Stimulated activated naive CD8-positive, alpha-beta T cell treated with anti-CD3 and anti-CD28 coated beads, Interleukin-15, Interleukin-2, amounts not matched to agents 100 ng/mL and 50 ng/mL, for 24 hours (primary cell): ENCODE measurements around the gene PDE4D.

Source experiments
- H3K27ac Mint-ChIP-seq: one replicate; pipeline ENCODE4 v1.8.0; 2021; ENCODE audit warnings: mild to moderate bottlenecking, mixed read lengths
- H3K27me3 Mint-ChIP-seq: one replicate; pipeline ENCODE4 v1.8.0; 2021; ENCODE audit warnings: mixed read lengths
- H3K36me3 Mint-ChIP-seq: one replicate; pipeline ENCODE4 v1.8.0; 2021; ENCODE audit warnings: low read depth, mixed read lengths
- H3K4me1 Mint-ChIP-seq: one replicate; pipeline ENCODE4 v1.8.0; 2021; ENCODE audit warnings: low read depth, mixed read lengths
- H3K4me3 Mint-ChIP-seq: one replicate; pipeline ENCODE4 v1.8.0; 2021; ENCODE audit warnings: mild to moderate bottlenecking, mixed read lengths
- H3K9me3 Mint-ChIP-seq: one replicate; pipeline ENCODE4 v1.8.0; 2021; ENCODE audit warnings: mixed read lengths

Gene PDE4D

DNA sequence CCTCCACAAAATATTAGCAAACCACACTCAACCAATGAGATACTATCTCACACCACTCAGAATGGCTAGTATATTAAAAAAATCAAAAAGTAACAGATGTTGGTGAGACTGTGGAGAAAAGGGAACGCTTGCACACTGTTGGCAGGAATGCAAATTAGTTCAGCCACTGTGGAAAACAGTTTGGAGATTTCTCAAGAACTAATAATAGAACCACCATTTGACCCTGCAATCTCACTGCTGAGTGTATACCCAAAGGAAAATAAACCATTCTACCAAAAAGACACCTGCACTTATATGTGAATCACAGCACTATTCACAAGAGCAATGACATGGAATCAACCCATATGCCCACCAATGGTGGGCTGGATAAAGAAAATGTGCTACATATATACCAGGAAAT is 393.5 kb downstream of the PDE4D start:
- no peak overlapping the region for H3K4me3 Mint-ChIP-seq
- no peak overlapping the region for H3K27ac Mint-ChIP-seq
- H3K4me1 Mint-ChIP-seq: no peaks in the 10 kb centered on the region

DNA sequence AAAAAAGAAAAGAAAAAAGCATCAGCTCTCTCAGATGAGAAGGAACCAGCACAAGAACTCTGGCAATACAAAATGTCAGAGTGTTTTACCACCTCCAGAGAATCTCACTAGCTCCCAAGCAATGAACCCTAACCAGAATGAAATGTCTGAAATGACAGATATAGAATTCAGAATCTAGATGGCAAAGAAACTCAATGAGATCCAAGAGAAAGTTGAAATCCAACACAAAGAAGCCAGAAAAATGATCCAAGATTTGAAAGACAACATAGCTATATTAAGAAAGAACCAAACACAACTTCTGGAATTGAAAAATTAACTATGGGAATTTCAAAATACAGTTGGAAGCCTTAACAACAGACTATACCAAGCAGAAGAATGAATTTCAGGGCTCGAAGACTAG is 396.3 kb downstream of the PDE4D start:
- Mint-ChIP-seq H3K9me3 (no peaks in the 10 kb centered on the region), H3K4me1 (no peaks in the 10 kb centered on the region), H3K27me3 (no peaks in the 10 kb centered on the region), H3K27ac (no peak overlapping the region), H3K36me3 (no peaks in the 10 kb centered on the region), H3K4me3 (no peak overlapping the region)

More for the DNA sequence above, 393.5 kb downstream of the PDE4D start:
- Mint-ChIP-seq H3K36me3 (no peaks in the 10 kb centered on the region), H3K9me3 (no peaks in the 10 kb centered on the region), H3K27me3 (no peaks in the 10 kb centered on the region)

DNA sequence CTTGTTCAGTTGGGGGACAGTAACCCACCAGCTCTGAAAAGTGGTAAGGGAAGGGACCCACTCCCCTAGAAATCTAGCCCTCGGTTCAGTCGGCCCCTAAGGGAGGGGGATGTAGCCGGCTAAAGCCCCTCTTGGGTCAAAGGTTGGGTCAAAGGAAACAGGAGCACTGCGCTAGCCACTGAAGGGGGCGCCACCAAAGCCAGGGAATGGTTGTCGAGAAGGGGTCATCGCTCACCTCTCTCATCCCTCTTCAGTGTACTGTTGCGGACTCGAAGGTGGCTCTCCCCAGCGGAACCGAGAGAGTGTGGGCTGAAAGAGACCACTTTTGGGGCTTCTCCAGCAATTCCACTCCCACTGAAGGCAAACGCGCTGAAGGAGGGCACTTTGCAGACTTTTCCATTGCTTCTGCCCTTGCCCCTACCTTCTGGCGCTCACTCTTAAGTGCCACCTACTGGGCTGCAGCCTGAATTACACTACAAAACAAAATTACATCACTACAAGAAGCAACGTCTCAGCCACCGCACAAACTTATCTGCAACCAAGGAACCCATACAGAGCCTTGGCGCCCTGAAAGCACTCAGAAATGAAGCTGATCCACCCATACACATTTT is 396.9 kb downstream of the PDE4D start:
- no peaks in the 10 kb centered on the region for H3K4me1 Mint-ChIP-seq
- H3K36me3 Mint-ChIP-seq: no peaks in the 10 kb centered on the region
- H3K4me3 Mint-ChIP-seq: no peak overlapping the region
- no peak overlapping the region for H3K27ac Mint-ChIP-seq
- no peaks in the 10 kb centered on the region for H3K27me3 Mint-ChIP-seq
- no peaks in the 10 kb centered on the region for H3K9me3 Mint-ChIP-seq

DNA sequence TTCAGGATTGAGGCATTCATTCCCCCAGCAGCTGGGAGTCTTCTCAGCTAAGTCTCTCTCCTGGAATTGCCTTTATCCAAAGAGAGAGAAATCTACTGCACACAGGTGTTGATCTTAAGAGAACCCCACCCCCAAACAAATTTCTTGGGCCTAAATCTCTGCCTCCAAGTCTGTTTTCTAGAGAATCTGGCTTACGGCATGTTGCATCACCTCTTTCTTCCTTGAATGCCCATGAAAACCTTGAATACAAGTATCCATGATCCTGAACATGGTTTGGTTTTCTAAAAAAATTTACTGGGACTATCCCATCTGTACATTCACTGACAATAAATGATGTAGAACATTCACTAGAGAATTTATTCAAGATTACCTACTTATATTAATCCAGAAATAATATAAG is 401.6 kb downstream of the PDE4D start:
- Mint-ChIP-seq H3K27me3 (no peaks in the 10 kb centered on the region), H3K4me1 (no peaks in the 10 kb centered on the region), H3K27ac (no peak overlapping the region), H3K9me3 (no peaks in the 10 kb centered on the region), H3K4me3 (no peak overlapping the region), H3K36me3 (no peaks in the 10 kb centered on the region)

DNA sequence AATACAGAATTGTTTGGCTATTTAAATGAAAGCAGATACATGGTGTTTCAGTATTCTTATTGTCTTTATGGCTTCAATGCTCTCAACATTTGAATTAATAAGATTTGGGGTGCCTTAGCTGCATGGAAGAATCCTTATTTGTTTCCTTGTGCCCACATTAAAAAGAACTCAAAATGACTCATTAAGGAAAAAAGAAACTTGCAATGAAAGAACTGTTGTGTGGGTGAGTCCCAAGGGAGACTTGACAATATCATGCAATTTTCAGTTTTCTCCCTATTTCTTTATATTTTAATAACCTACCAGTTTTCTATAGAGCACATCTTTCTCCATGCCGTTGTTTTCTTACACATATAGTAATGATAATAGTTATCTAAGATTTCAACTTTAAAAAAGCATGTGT is 404.0 kb downstream of the PDE4D start:
- Mint-ChIP-seq H3K4me1 (peaks cover 14% of the 10 kb centered on the region), H3K36me3 (no peaks in the 10 kb centered on the region), H3K9me3 (no peaks in the 10 kb centered on the region), H3K27me3 (no peaks in the 10 kb centered on the region), H3K27ac (no peak overlapping the region), H3K4me3 (no peak overlapping the region)

DNA sequence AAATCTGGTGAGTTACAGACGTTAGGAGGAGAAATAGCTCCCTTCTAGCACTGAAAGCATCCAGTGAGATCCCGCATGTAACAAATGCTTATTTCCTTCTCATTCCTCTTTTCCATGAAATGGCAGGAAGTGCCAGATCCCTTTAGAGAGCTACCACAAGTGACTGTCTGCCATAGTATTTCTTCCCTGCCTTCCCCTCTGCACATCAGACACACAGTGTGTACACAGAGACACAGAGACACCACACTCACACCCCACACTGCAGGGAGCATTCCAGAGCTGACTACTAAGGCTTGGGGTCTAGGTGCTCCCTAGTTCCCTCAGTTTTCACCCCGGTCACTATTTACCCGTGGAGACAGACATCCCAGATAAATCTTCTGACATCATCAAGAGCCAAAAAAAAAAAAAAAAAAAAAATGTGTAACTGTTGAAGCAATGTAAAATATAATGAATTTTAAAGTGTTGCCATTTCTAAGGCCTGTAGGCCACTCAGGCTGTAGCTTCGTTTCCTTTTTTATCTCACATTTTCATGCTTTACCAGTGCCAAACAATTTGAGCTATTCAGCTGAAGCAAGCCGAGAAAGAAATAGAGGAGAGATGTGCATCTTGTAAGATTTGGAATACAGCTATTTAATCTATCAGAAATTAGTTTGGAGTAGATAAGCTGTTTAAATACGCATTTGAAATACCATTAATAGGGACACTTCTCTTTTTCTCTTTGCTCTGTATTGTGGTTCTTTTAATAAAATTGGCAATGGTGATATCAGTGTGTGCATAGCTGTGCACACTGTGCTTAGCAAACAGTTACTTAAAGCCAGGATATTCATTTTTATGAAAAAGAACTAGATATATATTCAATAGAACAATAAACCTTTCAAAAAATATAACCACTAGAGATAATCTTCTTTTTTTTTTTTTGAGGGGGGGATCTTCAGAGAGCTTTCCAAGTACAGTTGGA is 405.5 kb downstream of the PDE4D start:
- H3K4me3 Mint-ChIP-seq: no peak overlapping the region
- no peak overlapping the region for H3K27ac Mint-ChIP-seq
- peaks cover 23% of the 10 kb centered on the region for H3K4me1 Mint-ChIP-seq
- no peaks in the 10 kb centered on the region for H3K9me3 Mint-ChIP-seq
- H3K36me3 Mint-ChIP-seq: no peaks in the 10 kb centered on the region
- no peaks in the 10 kb centered on the region for H3K27me3 Mint-ChIP-seq

DNA sequence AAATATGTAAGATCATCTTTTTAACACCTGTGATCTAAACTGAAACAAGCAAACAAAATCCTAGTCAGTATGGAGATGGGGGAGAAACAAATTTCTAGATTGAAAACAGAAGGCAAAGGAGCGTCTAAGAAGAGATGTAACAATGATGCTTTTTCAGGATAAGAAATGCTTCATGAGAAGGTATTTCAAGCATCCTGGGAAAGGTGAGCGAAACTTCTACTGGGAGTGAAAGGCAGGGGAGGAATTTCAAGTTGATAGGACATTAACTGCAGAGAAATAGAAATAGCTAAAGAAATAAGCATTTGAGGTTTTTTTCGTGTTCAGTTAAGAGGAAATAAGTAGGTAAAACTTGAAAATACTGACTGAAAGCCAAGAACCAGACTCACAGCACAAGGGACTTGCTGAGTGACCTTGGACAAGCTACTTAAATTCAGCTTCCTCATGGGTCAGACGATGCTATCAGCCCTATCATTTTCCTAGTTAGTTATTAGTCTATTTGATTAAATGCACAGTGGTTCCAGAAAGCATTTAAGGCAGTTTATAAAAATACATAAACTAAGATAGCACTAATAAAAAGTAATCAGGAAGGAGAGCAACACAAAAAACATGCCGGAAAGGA is 406.3 kb downstream of the PDE4D start:
- Mint-ChIP-seq H3K27me3 (no peaks in the 10 kb centered on the region), H3K9me3 (no peaks in the 10 kb centered on the region), H3K4me1 (peaks cover 23% of the 10 kb centered on the region), H3K36me3 (no peaks in the 10 kb centered on the region), H3K27ac (no peak overlapping the region), H3K4me3 (no peak overlapping the region)

DNA sequence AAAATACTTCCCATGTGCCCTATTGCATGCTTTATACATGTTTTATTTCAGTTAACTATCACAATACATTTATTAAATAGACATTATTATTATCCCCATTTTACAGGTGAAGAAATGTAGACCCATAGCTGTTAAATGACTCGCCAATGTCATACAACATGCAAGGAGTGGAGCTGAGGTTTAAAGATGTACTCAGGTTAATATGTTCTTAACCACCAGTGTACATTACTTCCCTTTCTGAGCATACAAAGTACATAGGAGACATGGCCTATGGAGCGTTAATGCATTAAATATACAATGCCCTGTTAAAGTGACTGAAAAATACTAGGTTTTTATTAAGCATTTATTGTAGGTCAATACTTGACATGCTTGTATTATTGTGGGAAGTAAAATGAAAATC is 407.0 kb downstream of the PDE4D start:
- H3K27me3 Mint-ChIP-seq: no peaks in the 10 kb centered on the region
- no peaks in the 10 kb centered on the region for H3K9me3 Mint-ChIP-seq
- no peaks in the 10 kb centered on the region for H3K36me3 Mint-ChIP-seq
- no peak overlapping the region for H3K27ac Mint-ChIP-seq
- H3K4me1 Mint-ChIP-seq: peaks cover 23% of the 10 kb centered on the region
- H3K4me3 Mint-ChIP-seq: no peak overlapping the region

DNA sequence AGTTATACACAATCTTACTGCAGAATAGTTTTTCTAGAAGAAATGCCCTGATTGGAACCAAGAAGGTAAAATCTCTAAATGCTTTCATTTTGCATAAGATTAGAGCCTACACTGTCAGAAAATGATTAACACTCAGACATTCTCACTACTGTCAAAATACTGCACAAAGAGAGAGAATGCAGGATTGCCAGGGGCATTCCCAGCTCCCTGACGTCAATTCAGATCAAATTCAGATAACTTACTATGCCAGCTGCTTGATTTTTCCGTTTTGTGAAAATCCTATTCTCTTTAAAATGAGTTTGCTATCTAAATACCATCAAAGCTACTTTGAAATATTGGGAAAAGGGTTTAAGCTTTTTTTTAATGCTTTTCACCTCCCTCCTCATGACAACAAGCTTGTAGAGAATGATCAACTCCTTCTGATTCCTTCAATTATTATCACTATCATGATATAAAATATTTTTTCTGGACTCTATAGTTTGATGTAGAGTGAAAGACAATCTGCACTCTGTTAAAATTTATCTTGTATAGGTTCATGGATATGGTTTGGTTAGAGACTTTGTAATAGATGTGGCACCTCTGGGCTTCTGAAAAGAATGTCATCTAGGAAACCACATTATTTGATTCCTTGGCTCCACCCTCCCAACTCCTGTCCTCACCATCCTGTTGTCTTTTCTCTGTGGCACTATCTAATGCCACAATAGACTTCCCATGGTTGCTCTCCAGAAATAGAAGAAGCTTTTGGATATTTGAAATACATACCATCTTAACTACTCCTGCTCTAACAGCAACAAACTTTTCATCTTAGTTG is 407.7 kb downstream of the PDE4D start:
- Mint-ChIP-seq H3K4me1 (peaks cover 23% of the 10 kb centered on the region), H3K36me3 (no peaks in the 10 kb centered on the region), H3K27me3 (no peaks in the 10 kb centered on the region), H3K4me3 (no peak overlapping the region), H3K9me3 (no peaks in the 10 kb centered on the region), H3K27ac (no peak overlapping the region)

DNA sequence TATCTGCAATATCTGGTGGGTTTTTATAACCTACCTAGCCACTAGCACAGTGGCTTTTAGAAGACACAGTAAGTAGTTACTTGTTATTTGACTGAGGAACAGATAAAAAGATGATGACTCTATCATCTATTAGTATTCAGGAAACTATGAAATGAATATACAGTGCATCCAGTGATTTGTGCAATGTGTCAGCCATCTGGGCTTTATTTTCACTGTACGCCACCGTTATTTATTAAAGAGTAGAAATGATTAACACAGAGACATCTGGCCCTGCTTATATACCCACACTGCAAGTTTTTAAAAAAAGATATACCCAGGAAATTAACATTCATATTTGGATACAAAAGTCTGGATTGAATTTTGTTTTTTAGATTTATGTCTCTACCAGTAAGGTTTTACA is 408.4 kb downstream of the PDE4D start:
- H3K4me3 Mint-ChIP-seq: no peak overlapping the region
- H3K9me3 Mint-ChIP-seq: no peaks in the 10 kb centered on the region
- no peaks in the 10 kb centered on the region for H3K27me3 Mint-ChIP-seq
- no peaks in the 10 kb centered on the region for H3K36me3 Mint-ChIP-seq
- peaks cover 23% of the 10 kb centered on the region for H3K4me1 Mint-ChIP-seq
- H3K27ac Mint-ChIP-seq: no peak overlapping the region

DNA sequence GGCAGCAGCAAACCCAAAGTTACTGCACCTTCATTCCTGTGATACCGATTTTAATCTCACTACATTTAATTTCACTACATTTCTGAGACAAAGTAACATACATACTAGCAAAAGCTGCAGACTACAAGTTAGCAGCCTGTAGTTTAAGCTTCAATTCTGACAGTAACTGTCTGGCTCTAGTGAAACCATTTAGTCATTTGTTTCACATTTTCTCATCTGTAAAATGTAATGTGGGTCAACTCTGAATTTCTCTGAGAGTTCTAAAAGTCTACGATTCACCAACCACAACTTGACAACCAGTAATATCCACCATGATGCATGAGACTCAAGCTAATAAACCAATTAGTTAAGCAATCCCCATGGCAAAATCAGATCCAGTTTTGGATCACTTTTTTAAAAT is 408.9 kb downstream of the PDE4D start:
- Mint-ChIP-seq H3K27me3 (no peaks in the 10 kb centered on the region), H3K27ac (peak overlapping the region; percentile 82)

DNA sequence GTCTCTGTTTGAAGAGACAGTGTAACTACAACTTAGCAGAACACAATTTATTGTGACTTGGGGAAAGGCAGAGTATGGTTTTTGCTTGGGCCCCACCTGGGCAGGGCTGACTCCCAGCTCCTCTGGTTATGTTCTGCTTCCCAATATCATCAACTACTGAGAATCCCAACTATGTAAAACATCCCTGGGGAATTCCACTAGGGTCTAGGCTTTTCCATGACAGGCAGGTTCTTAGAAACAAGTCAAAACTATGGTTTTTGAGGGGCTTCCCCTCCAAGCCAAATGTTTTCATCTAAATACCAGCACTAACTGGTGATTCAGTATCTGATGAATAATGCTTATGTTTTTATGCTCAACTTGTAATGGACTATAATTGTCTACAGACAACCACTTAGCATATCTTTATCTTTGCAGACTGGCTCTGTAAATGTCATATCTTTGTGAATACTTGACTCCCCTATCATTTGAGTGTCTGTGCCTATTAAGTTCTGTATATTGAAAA is 409.5 kb downstream of the PDE4D start:
- Mint-ChIP-seq H3K4me1 (peaks cover 23% of the 10 kb centered on the region), H3K27ac (peak overlapping the region; percentile 82), H3K36me3 (no peaks in the 10 kb centered on the region), H3K4me3 (peak overlapping the region; percentile 50), H3K27me3 (no peaks in the 10 kb centered on the region), H3K9me3 (no peaks in the 10 kb centered on the region)

More for the DNA sequence above, 408.9 kb downstream of the PDE4D start:
- Mint-ChIP-seq H3K9me3 (no peaks in the 10 kb centered on the region), H3K36me3 (no peaks in the 10 kb centered on the region), H3K4me3 (peak overlapping the region; percentile 50), H3K4me1 (peaks cover 23% of the 10 kb centered on the region)

DNA sequence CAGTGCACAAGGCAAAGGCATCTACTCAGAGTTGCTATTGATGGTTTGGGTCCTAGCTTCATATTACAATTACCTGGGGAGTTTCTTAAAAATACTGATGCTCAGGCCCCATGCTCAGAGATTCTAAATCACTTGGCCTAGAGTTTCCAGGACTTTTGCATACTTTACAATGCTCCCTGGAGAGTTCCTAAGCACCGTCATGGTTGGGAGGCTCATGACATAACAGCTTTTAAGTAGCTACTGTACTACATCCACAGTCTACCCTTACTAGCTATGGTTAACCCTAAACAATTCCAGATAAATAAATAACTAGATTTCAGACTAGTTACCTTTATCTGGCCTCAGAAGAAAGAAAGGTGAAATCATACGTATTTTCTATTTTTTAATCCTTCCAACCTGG is 414.4 kb downstream of the PDE4D start:
- Mint-ChIP-seq H3K4me3 (no peak overlapping the region), H3K36me3 (no peaks in the 10 kb centered on the region), H3K27ac (no peak overlapping the region), H3K9me3 (peaks cover 4% of the 10 kb centered on the region), H3K27me3 (no peaks in the 10 kb centered on the region), H3K4me1 (peaks cover 4% of the 10 kb centered on the region)

DNA sequence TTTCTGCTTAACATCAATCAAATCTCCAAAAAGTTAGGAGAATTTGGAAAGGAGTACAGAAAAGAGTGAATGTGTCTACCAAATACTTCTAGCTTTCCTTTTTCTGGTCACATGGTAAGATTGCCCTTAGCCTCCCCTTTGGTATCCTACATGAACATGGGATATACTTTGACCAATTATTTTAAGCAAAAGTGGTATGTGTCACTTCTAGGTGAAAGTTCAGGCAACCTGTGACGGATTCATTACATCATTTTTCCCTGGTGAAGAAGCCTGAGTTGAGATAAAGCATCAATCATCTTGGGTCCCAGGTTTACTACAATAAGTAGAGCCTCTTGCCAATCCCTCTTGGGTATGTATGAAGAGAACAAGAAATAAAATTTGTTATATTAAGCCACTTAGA is 419.2 kb downstream of the PDE4D start:
- Mint-ChIP-seq H3K4me1 (no peaks in the 10 kb centered on the region), H3K27me3 (no peaks in the 10 kb centered on the region), H3K36me3 (no peaks in the 10 kb centered on the region), H3K4me3 (no peak overlapping the region), H3K9me3 (peaks cover 4% of the 10 kb centered on the region), H3K27ac (no peak overlapping the region)
